Measurements from ENCODE around the gene GGTA1. TPM values are rescaled to one million over a fixed set of nuclear protein-coding genes. Genes with fewer than 3 reads are reported as not detected.

Gene GGTA1
- total RNA-seq, 1 donor from 2014 or later = 2.6 TPM

DNA sequence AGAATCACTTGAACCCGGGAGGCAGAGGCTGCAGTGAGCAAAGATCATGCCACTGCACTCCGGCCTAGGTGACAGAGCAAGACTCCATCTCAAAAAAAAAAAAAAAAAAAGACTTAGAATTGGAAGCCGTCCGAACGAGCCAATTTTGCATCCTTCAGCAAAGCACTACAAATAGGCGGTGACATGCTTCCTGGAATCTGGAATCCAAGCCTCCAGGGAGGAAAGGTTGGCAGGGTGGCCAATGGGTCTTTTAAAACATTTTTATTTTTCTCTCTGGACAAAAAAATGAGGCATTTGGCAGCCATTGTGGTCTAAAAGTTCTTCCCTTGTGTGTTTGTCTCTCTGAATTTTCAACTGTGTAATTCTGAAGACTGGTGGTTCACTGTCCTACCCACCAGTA is 26.4 kb downstream of the GGTA1 start:
- TF ChIP-seq, protein P1, sequence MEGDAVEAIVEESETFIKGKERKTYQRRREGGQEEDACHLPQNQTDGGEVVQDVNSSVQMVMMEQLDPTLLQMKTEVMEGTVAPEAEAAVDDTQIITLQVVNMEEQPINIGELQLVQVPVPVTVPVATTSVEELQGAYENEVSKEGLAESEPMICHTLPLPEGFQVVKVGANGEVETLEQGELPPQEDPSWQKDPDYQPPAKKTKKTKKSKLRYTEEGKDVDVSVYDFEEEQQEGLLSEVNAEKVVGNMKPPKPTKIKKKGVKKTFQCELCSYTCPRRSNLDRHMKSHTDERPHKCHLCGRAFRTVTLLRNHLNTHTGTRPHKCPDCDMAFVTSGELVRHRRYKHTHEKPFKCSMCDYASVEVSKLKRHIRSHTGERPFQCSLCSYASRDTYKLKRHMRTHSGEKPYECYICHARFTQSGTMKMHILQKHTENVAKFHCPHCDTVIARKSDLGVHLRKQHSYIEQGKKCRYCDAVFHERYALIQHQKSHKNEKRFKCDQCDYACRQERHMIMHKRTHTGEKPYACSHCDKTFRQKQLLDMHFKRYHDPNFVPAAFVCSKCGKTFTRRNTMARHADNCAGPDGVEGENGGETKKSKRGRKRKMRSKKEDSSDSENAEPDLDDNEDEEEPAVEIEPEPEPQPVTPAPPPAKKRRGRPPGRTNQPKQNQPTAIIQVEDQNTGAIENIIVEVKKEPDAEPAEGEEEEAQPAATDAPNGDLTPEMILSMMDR (IDR thresholded peaks at IDR 0.05) = no peak
- peak in 1 of 2 donors; percentile 82 for DNase-seq (ENCODE audit: low spot score in 2 of 2)
- H3K4me1 ChIP-seq = peaks cover 18 to 58% of the 10 kb centered on the region in 2 donors

DNA sequence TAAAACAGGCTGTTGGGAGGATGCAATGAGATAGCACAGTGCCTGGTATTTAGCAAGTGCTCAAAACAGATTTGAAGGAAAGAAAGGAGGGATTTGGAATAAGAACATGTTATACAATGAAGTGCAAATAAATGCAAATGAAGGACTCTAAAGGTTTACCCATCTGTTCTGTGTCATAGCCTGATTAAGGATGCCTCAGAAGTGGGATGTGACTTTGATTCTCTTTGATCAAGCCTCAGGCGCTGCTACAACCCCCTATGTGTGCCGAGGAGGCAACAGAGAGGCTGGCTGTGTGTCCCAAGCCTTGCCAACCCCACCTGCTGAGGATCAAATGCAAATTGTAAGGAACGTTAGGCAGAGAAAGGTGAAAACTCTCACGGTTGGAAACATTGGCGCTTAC is 27.2 kb downstream of the GGTA1 start:
- TF ChIP-seq, protein P1 (IDR thresholded peaks at IDR 0.05) = no peak
- H3K9me3 ChIP-seq = no peaks in the 10 kb centered on the region
- peaks cover 18 to 51% of the 10 kb centered on the region in 2 donors for H3K4me1 ChIP-seq
- DNase-seq (ENCODE audit: low spot score in 2 of 2) = no peak
- H3K27me3 ChIP-seq = no peaks in the 10 kb centered on the region
- no peaks in the 10 kb centered on the region for H3K36me3 ChIP-seq
- intact Hi-C loops (cut with DNase I) = no loop called here
- no peak overlapping the region for H3K4me3 ChIP-seq
- peak overlapping the region; percentile 76 to 81 for H3K27ac ChIP-seq

More for the DNA sequence above, 26.4 kb downstream of the GGTA1 start:
- Histone ChIP-seq H3K9me3 (no peaks in the 10 kb centered on the region), H3K4me3 (no peak overlapping the region), H3K36me3 (no peaks in the 10 kb centered on the region), H3K27ac (peak overlapping the region; percentile 76 to 81), H3K27me3 (no peaks in the 10 kb centered on the region)
- intact Hi-C loops (cut with DNase I) = no loop called here

DNA sequence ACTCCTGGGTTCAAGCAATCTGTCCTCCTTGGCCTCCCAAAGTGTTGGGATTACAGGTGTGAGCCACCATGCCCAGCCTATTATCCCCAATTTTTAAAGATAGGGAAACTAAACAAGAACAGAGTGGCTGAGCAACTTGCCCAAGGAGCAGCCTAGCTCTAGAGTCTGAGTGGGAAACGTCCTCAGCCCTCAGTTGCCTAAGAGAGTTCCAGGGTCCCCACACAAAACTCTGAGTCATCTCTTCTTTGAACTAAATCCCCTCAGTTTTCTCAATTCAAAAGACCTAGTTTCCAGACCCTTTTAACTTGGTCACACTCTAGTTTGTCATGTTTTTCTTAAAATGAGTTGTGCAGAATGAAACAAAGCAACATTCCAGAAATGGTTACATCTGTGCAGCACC is 33.5 kb downstream of the GGTA1 start:
- no peaks in the 10 kb centered on the region for H3K9me3 ChIP-seq
- TF ChIP-seq, protein P1 (IDR thresholded peaks at IDR 0.05) = no peak
- no peak overlapping the region for H3K4me3 ChIP-seq
- H3K36me3 ChIP-seq = peaks cover 3 to 13% of the 10 kb centered on the region in 2 donors
- peak overlapping the region in 1 of 2 donors; percentile 14 for H3K27ac ChIP-seq
- peaks cover 6 to 17% of the 10 kb centered on the region in 2 donors for H3K4me1 ChIP-seq
- no peaks in the 10 kb centered on the region for H3K27me3 ChIP-seq
- intact Hi-C loops (cut with DNase I) = no loop called here
- no peak for DNase-seq (ENCODE audit: low spot score in 2 of 2)

DNA sequence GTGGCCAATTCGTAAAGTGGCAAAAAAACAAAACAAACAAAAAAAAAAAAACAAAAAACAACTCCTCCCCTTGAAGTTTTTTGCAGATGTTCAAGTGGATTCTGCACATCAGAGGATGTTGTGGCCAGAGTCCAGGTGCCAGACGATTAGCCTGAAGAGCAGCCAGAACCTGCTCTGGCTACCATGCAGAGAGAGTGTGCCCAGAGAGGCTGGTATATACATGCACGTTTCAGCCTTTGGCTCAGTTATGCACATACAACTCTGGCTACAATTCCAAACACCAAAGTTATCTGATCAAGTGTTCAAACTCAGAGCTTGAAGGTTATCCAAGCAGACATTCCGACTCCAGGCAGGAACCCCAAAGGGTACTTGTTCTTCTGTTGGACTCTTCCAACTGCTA is 34.7 kb downstream of the GGTA1 start:
- Histone ChIP-seq H3K9me3 (no peaks in the 10 kb centered on the region), H3K36me3 (peaks cover 3 to 22% of the 10 kb centered on the region in 2 donors), H3K27me3 (no peaks in the 10 kb centered on the region), H3K4me1 (peaks cover 6 to 14% of the 10 kb centered on the region in 2 donors), H3K4me3 (no peak overlapping the region), H3K27ac (no peak overlapping the region)
- intact Hi-C loops (cut with DNase I) = loop anchor here (5.0 kb wide), 1 partner anchor 72 kb away; no protein-coding TSS in a partner anchor
- DNase-seq (ENCODE audit: low spot score in 2 of 2) = no peak
- TF ChIP-seq, protein P1 (IDR thresholded peaks at IDR 0.05) = no peak

DNA sequence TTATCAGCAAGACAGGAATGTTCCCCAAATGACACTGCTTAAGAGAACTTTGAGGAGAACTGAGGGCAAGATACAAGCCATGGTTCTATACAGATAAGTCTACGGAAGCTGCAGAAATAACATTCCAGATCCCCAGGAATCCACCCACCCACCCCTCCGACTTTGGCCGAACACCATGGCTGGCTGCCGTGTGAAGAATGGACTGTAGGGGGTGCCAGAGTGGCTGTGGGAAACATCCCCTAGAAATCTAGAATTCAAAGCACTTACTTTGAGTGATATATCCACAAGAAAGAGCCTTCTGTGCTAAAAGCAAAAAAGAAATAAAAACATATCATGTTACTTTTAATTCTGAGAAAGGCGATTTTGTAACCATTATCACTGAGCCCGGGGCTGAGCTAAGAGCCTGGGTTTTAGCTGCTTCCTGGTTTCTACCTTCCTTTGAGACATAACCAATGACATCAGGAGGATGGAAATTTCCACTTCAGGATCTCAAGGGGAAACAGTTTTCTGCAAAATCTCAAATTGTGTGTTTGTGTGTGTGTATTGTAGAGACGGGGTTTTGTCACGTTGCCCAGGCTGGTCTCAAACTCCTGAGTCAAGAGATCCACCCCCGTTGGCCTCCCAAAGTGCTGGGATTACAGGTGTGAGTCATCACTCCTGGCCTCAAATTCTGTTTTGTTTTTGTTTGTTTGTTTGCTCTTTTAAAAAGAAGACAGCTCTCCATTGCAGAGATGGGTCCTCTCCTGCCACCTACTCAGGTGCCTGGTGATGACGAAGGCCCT is 36.4 kb downstream of the GGTA1 start:
- Histone ChIP-seq H3K4me3 (no peak overlapping the region), H3K4me1 (peaks cover 6 to 14% of the 10 kb centered on the region in 2 donors), H3K27me3 (no peaks in the 10 kb centered on the region), H3K27ac (peak overlapping the region; percentile 21 to 47), H3K9me3 (no peaks in the 10 kb centered on the region), H3K36me3 (peaks cover 11 to 36% of the 10 kb centered on the region in 2 donors)
- DNase-seq (ENCODE audit: low spot score in 2 of 2) = peak in 1 of 2 donors; percentile 81
- TF ChIP-seq, protein P1 (IDR thresholded peaks at IDR 0.05) = peak; percentile 72 to 93 (median 88)
- intact Hi-C loops (cut with DNase I) = loop anchor here (1.0 to 5.0 kb wide), 2 partner anchors 35 to 74 kb away; no protein-coding TSS in a partner anchor
